ENCODE measurements around the gene MMP20.

MMP20 gene

DNA sequence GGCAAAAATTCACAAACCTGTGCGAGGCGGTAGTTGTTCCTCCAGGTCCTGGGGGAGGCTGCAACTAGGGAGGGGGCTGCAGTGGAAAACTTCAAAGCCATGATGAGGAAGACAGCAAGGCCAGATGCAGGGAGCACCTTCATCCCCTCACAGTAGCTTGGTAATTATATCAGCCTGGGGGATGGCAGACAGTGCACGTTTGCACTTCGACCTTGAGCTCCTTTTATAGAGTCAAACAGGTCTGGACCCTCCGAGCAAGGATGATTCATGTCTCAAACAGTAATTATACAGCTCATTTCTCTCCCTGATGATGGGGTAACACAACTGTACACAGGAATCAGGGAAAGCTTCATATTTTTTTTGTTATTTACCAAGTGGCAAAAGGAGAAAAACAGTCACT lies at the start of gene MMP20:
Gene MMP20 (minus strand): TSS at position 156 of the 400 bp plus-strand sequence. CDS start 13 bp downstream, at position 143.
- TF ChIP-seq ZBTB7A (IDR thresholded peaks at IDR 0.05; ENCODE audit: low read depth) (no peak), CREB1 (IDR thresholded peaks at IDR 0.05; ENCODE audit: low read depth) (no peak), TAF1 (IDR thresholded peaks at IDR 0.05; ENCODE audit: low read depth) (no peak), CEBPB (IDR thresholded peaks at IDR 0.05) (no peak), FOXM1 (IDR thresholded peaks at IDR 0.05; ENCODE audit: borderline replicate concordance, low read depth) (no peak)
- TF ChIP-seq, protein P1, sequence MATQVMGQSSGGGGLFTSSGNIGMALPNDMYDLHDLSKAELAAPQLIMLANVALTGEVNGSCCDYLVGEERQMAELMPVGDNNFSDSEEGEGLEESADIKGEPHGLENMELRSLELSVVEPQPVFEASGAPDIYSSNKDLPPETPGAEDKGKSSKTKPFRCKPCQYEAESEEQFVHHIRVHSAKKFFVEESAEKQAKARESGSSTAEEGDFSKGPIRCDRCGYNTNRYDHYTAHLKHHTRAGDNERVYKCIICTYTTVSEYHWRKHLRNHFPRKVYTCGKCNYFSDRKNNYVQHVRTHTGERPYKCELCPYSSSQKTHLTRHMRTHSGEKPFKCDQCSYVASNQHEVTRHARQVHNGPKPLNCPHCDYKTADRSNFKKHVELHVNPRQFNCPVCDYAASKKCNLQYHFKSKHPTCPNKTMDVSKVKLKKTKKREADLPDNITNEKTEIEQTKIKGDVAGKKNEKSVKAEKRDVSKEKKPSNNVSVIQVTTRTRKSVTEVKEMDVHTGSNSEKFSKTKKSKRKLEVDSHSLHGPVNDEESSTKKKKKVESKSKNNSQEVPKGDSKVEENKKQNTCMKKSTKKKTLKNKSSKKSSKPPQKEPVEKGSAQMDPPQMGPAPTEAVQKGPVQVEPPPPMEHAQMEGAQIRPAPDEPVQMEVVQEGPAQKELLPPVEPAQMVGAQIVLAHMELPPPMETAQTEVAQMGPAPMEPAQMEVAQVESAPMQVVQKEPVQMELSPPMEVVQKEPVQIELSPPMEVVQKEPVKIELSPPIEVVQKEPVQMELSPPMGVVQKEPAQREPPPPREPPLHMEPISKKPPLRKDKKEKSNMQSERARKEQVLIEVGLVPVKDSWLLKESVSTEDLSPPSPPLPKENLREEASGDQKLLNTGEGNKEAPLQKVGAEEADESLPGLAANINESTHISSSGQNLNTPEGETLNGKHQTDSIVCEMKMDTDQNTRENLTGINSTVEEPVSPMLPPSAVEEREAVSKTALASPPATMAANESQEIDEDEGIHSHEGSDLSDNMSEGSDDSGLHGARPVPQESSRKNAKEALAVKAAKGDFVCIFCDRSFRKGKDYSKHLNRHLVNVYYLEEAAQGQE (IDR thresholded peaks at IDR 0.05; ENCODE audit: low read depth): no peak
- TF ChIP-seq, protein P2, sequence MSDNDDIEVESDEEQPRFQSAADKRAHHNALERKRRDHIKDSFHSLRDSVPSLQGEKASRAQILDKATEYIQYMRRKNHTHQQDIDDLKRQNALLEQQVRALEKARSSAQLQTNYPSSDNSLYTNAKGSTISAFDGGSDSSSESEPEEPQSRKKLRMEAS (IDR thresholded peaks at IDR 0.05): no peak

- TF ChIP-seq, protein P1 (IDR thresholded peaks at IDR 0.05; ENCODE audit: low read depth): no peak
- TF ChIP-seq TAF1 (IDR thresholded peaks at IDR 0.05; ENCODE audit: low read depth): no peak
- TF ChIP-seq EGR1 (IDR thresholded peaks at IDR 0.05): no peak
- no peak for TF ChIP-seq YY1 (IDR thresholded peaks at IDR 0.05; ENCODE audit: low read depth)
- no peak for TF ChIP-seq CEBPB (IDR thresholded peaks at IDR 0.05)
- no peak for TF ChIP-seq EP300 (IDR thresholded peaks at IDR 0.05; ENCODE audit: borderline replicate concordance)
- TF ChIP-seq, protein P2 (IDR thresholded peaks at IDR 0.05): no peak
- no peak for TF ChIP-seq FOXM1 (IDR thresholded peaks at IDR 0.05; ENCODE audit: borderline replicate concordance, low read depth)
- TF ChIP-seq NFIC (IDR thresholded peaks at IDR 0.05): no peak
- no peak for TF ChIP-seq TCF12 (IDR thresholded peaks at IDR 0.05; ENCODE audit: low read depth)
- TF ChIP-seq ZBTB7A (IDR thresholded peaks at IDR 0.05; ENCODE audit: low read depth): no peak
- TF ChIP-seq, protein P3, sequence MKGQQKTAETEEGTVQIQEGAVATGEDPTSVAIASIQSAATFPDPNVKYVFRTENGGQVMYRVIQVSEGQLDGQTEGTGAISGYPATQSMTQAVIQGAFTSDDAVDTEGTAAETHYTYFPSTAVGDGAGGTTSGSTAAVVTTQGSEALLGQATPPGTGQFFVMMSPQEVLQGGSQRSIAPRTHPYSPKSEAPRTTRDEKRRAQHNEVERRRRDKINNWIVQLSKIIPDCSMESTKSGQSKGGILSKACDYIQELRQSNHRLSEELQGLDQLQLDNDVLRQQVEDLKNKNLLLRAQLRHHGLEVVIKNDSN (IDR thresholded peaks at IDR 0.05): no peak
These were observed 44.5 kb upstream of the MMP20 start for GRCh38 chr11:102669664-102670063.

- TF ChIP-seq, protein P1 (IDR thresholded peaks at IDR 0.05; ENCODE audit: low read depth): no peak
- TF ChIP-seq TEAD4 (IDR thresholded peaks at IDR 0.05) (no peak), RAD21 (IDR thresholded peaks at IDR 0.05; ENCODE audit: low read depth) (peak; percentile 86)
These were observed 41.3 kb upstream of the MMP20 start for GRCh38 chr11:102666331-102666957.

- peak; percentile 14; the same call in 1 of the 2 replicates for TF ChIP-seq RAD21 (IDR thresholded peaks at IDR 0.05; ENCODE audit: low read depth)
- TF ChIP-seq, protein P1 (IDR thresholded peaks at IDR 0.05; ENCODE audit: low read depth): no peak
These were observed 39.0 kb upstream of the MMP20 start for GRCh38 chr11:102664001-102664752.
